Measurements from ENCODE around the gene PSKH1. TPM values are rescaled to one million over a fixed set of nuclear protein-coding genes. Genes with fewer than 3 reads are reported as not detected.

The PSKH1 gene
- total and polyA plus RNA-seq, 9 of the 15 experiments (the other 6 are each of a cell fraction or from before 2014, with no cell fraction given), result 0.96 to 20.9 (median 9.4) TPM

DNA sequence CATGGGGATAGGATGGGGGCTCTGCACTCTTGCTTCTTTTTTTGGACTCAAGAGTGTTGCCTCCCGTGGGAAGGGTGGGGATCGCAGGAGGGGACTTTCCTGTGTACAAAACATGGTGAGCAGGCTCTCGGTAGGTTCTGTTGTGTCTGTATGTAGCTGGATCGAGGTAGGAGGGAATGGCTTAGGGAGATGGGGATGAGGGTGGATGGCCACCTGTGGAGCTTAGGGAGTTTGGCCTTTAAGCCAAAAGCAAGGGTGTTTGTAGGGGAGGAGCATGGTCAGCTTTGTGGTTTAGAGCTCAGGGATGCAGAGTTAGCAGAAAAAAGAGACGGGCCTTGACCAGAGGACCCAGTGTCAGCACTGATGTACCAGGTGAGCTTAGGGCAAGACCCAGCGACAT is 31.2 kb upstream of the PSKH1 start:
- no peak for ATAC-seq
- no peak for FAIRE-seq
- Histone ChIP-seq H3K27ac (ENCODE audit: extremely low read depth, low read depth, low read length) (no peak overlapping the region), H2AFZ (ENCODE audit: low read depth, low read length) (no peak overlapping the region), H3K4me1 (replicated peaks in 1 of 2; ENCODE audit: control insufficient read depth in 2 of 2, insufficient read depth in 2 of 2, low read length in 2 of 2) (peaks cover 18 to 25% of the 10 kb centered on the region in 2 experiments), H3K9me1 (ENCODE audit: control insufficient read depth, insufficient read depth, low read length) (peaks cover 6% of the 10 kb centered on the region), H3K79me2 (ENCODE audit: control insufficient read depth, insufficient read depth, low read length) (peaks cover 80% of the 10 kb centered on the region), H3K27me3 (ENCODE audit: control insufficient read depth in 2 of 2, insufficient read depth in 2 of 2, low read length in 2 of 2) (no peaks in the 10 kb centered on the region), H3K9me3 (replicated peaks; ENCODE audit: control insufficient read depth, insufficient read depth, low read depth, low read length) (no peaks in the 10 kb centered on the region), H3K4me3 (no peak overlapping the region), H3K9ac (ENCODE audit: insufficient read depth in 1 of 2, low read depth in 2 of 2, low read length in 2 of 2) (no peak overlapping the region; a peak in 1 of 4 replicates), H3K4me2 (ENCODE audit: insufficient read depth, low read length) (no peak overlapping the region), H4K20me1 (replicated peaks; ENCODE audit: control insufficient read depth, insufficient read depth, low read length) (peaks cover 41% of the 10 kb centered on the region), H3K36me3 (ENCODE audit: control insufficient read depth, insufficient read depth, low read length) (peaks cover 67% of the 10 kb centered on the region)
- intact Hi-C loops (cut with micrococcal nuclease) (no loop called here), in situ Hi-C loops (cut with MboI) (no loop called here)
- 85% methylated on average over 6 of the region's 6 CpGs for WGBS (ENCODE audit: insufficient coverage, low coverage, missing lambda C conversion rate)
- POLR2A ChIA-PET, result interaction anchor here (0.5 to 1.5 kb wide), 4 partner anchors 10 to 189 kb away, joined by 3 to 5 read pairs (median 3); no protein-coding TSS in a partner anchor
- no TSS peak for BruUV-seq (replicated peaks)
- no peak for TF ChIP-seq CAMTA2 (CRISPR knock-in tag; conservative IDR thresholded peaks at IDR 0.05)
- CTCF ChIA-PET (ENCODE audit: low intra/inter-chr PET ratio), result no interaction called here
- no peak for DNase-seq (ENCODE audit: extremely low read depth in 1 of 4, low spot score in 3 of 4)

DNA sequence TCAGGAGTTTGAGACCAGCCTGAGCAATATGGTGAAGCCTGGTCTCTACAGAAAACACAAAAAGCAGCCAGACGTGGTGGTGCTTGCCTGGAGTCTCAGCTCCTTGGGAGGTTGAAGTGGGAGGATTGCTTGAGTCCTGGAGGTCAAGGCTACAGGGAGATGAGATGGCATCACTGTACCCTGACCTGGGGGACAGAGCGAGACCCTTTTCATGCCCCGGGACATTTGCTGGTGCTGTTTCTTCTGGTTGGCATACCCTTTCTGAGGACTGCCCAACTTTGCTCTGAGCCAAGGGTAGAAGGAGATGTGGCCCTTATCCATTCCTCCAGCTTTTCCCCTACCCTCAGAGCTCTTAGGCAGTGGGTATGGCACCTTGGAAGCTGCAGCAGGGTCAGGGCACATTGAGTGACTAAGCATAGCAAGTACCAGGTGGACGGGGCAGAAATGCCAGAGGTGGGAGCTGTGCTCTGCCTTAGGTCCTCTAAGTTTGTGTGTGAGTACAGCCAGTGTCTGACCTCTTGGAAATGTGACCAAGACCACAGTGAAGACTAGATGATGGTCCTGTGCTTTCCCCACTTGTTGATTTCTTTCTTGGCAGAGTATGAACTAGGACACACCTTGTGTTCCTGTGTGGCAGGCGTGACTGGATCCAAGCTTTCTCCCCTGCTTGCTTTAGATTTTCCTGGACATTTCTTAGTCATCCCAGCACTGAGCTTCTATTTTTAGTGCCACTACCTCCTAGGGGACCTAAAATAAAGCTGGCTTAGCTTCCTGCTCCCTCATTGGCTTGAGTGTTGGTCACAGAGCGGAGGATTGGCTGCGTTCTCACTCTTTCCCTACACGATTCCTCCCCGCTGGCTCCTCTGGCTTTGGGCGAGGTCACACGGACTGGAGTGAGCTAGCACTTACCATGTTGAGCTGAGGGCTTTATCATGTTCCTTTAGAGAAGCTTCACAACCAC is 30.2 kb upstream of the PSKH1 start:
- ATAC-seq (no peak), FAIRE-seq (no peak), DNase-seq (ENCODE audit: extremely low read depth in 1 of 4, low spot score in 3 of 4) (no peak)
- peaks cover 32% of the 10 kb centered on the region for H4K20me1 ChIP-seq (replicated peaks; ENCODE audit: control insufficient read depth, insufficient read depth, low read length)
- H3K36me3 ChIP-seq (ENCODE audit: control insufficient read depth, insufficient read depth, low read length), result peaks cover 76% of the 10 kb centered on the region
- peak overlapping the region; percentile 35; the same call in 1 of the 3 replicates for H3K27ac ChIP-seq (ENCODE audit: extremely low read depth, low read depth, low read length)
- peak overlapping the region in 1 of 2 experiments; percentile 82; a peak in 1 of 4 replicates for H3K9ac ChIP-seq (ENCODE audit: insufficient read depth in 1 of 2, low read depth in 2 of 2, low read length in 2 of 2)
- no TSS peak for BruUV-seq (replicated peaks)
- H3K4me2 ChIP-seq (ENCODE audit: insufficient read depth, low read length), result no peak overlapping the region
- H3K79me2 ChIP-seq (ENCODE audit: control insufficient read depth, insufficient read depth, low read length), result peaks cover 70% of the 10 kb centered on the region
- in situ Hi-C loops (cut with MboI), result no loop called here
- H2AFZ ChIP-seq (ENCODE audit: low read depth, low read length), result no peak overlapping the region
- H3K9me3 ChIP-seq (replicated peaks; ENCODE audit: control insufficient read depth, insufficient read depth, low read depth, low read length), result no peaks in the 10 kb centered on the region
- 82% methylated on average over 11 of the region's 11 CpGs for WGBS (ENCODE audit: insufficient coverage, low coverage, missing lambda C conversion rate)
- H3K27me3 ChIP-seq (ENCODE audit: control insufficient read depth in 2 of 2, insufficient read depth in 2 of 2, low read length in 2 of 2), result no peaks in the 10 kb centered on the region
- ChIA-PET POLR2A (interaction anchor here (0.5 to 1.3 kb wide), 7 partner anchors 9 to 190 kb away, joined by 3 to 4 read pairs (median 3); no protein-coding TSS in a partner anchor), CTCF (ENCODE audit: low intra/inter-chr PET ratio) (no interaction called here)
- intact Hi-C loops (cut with micrococcal nuclease), result no loop called here
- no peak overlapping the region for H3K4me3 ChIP-seq
- H3K9me1 ChIP-seq (ENCODE audit: control insufficient read depth, insufficient read depth, low read length), result no peaks in the 10 kb centered on the region
- H3K4me1 ChIP-seq (replicated peaks in 1 of 2; ENCODE audit: control insufficient read depth in 2 of 2, insufficient read depth in 2 of 2, low read length in 2 of 2), result peaks cover 11 to 17% of the 10 kb centered on the region in 2 experiments
- TF ChIP-seq ZNF75A (CRISPR knock-in tag; IDR thresholded peaks at IDR 0.05), result no peak
- no peak for TF ChIP-seq ZNF699 (CRISPR knock-in tag; IDR thresholded peaks at IDR 0.05; ENCODE audit: insufficient replicate concordance)
- no peak for TF ChIP-seq CC2D1A (IDR thresholded peaks at IDR 0.05)
- no peak for TF ChIP-seq BDP1 (IDR thresholded peaks at IDR 0.05; ENCODE audit: insufficient read depth, insufficient read length)
- no peak for TF ChIP-seq CBX1 (IDR thresholded peaks at IDR 0.05; ENCODE audit: low read depth)
- TF ChIP-seq, protein P1, sequence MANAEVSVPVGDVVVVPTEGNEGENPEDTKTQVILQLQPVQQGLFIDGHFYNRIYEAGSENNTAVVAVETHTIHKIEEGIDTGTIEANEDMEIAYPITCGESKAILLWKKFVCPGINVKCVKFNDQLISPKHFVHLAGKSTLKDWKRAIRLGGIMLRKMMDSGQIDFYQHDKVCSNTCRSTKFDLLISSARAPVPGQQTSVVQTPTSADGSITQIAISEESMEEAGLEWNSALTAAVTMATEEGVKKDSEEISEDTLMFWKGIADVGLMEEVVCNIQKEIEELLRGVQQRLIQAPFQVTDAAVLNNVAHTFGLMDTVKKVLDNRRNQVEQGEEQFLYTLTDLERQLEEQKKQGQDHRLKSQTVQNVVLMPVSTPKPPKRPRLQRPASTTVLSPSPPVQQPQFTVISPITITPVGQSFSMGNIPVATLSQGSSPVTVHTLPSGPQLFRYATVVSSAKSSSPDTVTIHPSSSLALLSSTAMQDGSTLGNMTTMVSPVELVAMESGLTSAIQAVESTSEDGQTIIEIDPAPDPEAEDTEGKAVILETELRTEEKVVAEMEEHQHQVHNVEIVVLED (CRISPR knock-in tag; IDR thresholded peaks at IDR 0.05), result no peak
- TF ChIP-seq ZNF224 (CRISPR knock-in tag; IDR thresholded peaks at IDR 0.05), result no peak
- no peak for TF ChIP-seq SMAD4 (CRISPR knock-in tag; conservative IDR thresholded peaks at IDR 0.05)
- TF ChIP-seq ZNF507 (tag; conservative IDR thresholded peaks at IDR 0.05), result no peak
